Measurements from ENCODE around the gene SLC35E1.
A peak's percentile ranks its signal among the peaks of the same experiment; 100 is the strongest.

The SLC35E1 gene

DNA sequence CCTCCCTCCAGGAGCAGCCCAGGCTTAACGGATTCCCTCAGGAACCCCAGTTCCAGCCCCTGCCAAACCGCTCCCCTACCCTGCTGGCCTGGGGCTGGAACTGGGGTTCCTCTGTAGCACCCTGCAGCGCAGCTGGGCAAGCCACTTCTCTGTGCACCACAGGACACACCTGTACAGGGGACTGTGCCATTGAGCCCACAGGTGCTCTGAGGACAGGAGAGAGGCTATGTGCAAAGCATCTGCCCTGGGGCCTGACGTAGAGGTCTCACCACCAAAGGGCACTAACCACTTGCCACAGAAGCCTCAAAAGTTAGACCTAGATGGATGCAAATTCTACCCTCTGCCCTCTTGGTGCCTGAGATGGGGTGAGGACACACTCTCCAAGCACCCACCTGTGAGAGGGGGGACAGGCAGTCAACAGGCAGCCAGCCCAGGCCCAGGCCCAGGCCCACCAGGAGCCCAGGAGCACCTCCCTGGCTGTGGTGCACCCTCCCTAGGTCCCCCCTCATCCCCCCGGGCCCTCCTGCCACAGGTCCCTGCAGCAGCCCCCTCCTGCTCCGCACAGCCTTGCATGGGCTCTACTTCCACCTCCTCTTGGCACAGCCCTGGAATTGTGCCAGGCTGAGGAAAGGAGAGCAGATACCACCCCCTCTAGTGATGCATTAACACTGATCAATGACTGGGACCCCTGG lies 27.6 kb upstream of the SLC35E1 start:
- TF ChIP-seq, protein P1, sequence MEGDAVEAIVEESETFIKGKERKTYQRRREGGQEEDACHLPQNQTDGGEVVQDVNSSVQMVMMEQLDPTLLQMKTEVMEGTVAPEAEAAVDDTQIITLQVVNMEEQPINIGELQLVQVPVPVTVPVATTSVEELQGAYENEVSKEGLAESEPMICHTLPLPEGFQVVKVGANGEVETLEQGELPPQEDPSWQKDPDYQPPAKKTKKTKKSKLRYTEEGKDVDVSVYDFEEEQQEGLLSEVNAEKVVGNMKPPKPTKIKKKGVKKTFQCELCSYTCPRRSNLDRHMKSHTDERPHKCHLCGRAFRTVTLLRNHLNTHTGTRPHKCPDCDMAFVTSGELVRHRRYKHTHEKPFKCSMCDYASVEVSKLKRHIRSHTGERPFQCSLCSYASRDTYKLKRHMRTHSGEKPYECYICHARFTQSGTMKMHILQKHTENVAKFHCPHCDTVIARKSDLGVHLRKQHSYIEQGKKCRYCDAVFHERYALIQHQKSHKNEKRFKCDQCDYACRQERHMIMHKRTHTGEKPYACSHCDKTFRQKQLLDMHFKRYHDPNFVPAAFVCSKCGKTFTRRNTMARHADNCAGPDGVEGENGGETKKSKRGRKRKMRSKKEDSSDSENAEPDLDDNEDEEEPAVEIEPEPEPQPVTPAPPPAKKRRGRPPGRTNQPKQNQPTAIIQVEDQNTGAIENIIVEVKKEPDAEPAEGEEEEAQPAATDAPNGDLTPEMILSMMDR (IDR thresholded peaks at IDR 0.05; ENCODE audit: low read depth, low read length, missing control alignments) = no peak
- no peak for DNase-seq (ENCODE audit: low read depth)
- H3K4me3 ChIP-seq (ENCODE audit: low read depth, low read length) = no peak overlapping the region

DNA sequence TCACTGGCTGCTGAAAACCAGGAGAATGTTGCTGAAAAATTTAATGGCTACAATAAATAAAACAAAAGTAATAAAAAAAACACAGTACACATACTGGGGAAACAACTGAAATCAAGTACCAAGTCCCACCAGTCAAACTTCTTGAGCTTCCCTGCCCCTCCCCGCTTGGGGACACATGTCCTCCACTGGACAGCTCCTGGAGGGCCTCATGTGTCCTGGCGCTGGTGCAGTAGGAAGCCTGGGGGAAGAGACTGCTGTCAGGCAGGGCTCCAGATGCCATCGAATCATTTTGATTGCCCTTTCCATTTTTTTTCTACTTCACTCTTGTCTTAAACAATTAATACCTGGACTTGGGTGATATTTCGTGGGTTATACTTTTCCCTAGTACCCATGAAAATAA lies 26.6 kb upstream of the SLC35E1 start:
- no peak overlapping the region for H3K4me3 ChIP-seq (ENCODE audit: low read depth, low read length)
- TF ChIP-seq, protein P1 (IDR thresholded peaks at IDR 0.05; ENCODE audit: low read depth, low read length, missing control alignments) = no peak
- no peak for DNase-seq (ENCODE audit: low read depth)

DNA sequence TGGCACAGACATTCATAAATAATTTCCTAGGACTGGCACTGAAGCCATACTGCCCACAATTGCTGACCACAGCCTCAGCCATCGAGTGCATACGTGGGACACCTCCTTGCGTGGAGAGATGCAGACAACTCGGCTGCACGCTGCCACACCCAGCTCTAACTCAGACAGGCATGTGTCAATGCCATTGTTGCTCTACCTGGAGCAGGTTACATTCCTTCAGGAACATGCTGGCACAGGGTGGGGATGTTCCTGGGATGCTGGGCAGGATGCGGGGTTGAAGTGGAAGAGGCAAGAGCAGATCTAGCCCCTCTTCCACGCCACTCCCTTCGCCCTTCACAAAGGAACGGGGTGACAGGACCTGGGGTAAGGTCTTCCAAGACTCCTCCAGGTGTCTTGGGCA lies 24.2 kb upstream of the SLC35E1 start:
- H3K4me3 ChIP-seq (ENCODE audit: low read depth, low read length) = no peak overlapping the region
- TF ChIP-seq, protein P1 (IDR thresholded peaks at IDR 0.05; ENCODE audit: low read depth, low read length, missing control alignments) = no peak
- no peak for DNase-seq (ENCODE audit: low read depth)

DNA sequence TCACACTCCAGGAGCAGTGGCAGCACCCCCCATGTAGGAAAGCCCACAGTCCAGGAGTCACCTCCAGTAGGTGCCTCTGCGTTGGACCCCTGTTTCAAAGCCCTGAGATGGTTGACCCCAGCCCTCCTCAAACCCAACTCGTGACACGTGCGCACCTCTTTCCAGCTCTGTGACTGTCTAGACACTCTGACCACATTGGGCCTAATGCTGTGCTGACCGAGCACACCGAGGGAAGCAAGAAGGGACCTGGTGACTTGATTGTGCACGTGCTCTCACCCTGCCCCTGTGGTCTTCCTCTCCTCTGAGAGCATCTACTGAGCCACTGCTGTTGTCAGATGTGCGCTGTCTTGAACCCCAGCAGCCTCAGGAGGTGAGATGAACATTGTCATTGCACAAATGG lies 22.9 kb upstream of the SLC35E1 start:
- TF ChIP-seq, protein P1 (IDR thresholded peaks at IDR 0.05; ENCODE audit: low read depth, low read length, missing control alignments) = no peak
- DNase-seq (ENCODE audit: low read depth) = no peak
- peak overlapping the region; percentile 3; the same call in 1 of the 2 replicates for H3K4me3 ChIP-seq (ENCODE audit: low read depth, low read length)

DNA sequence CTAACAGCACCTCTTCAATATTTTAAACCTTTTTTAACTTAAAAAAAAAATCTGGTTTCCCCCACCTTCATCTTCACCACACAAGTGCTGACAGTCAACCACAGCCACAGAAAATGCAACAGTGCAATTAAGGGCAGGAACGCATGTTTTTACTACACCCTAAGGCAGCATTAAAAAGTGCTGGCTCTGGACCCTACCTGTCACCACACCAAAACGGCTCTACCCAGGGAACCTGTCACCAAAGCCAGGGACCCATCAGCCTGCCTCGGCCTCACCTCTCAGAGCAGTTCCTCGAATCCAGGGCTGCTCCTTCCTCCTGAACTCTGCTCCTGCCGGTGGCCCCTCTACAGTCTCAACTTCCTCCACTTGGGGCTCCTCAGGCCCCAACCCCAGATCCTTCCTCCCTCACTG lies 22.5 kb upstream of the SLC35E1 start:
- TF ChIP-seq, protein P1 (IDR thresholded peaks at IDR 0.05; ENCODE audit: low read depth, low read length, missing control alignments) = no peak
- H3K4me3 ChIP-seq (ENCODE audit: low read depth, low read length) = peak overlapping the region; percentile 3; the same call in 1 of the 2 replicates
- no peak for DNase-seq (ENCODE audit: low read depth)

DNA sequence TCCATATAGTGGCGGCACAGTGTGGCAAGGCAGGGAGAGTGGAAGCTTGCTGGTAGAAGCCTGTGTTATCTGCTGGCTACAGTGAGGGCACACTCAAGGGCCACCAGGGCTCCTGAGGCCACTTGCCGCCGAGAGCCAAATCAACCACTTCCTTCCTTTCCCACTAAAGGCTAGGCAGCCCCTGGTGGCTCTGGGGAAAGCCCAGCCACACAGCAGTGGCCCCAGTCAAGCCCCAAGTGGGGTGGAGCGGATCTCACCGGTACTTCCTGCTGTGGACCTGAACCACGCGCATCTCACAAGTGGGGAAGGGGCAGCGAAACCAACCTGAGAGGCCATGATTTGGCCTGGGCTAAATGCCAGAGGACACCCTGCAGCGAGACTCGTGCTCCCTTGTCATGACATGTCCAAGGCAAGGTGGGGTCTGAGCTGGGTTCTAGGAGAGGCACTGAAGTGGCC lies 21.9 kb upstream of the SLC35E1 start:
- no peak for DNase-seq (ENCODE audit: low read depth)
- H3K4me3 ChIP-seq (ENCODE audit: low read depth, low read length) = peak overlapping the region; percentile 23
- TF ChIP-seq, protein P1 (IDR thresholded peaks at IDR 0.05; ENCODE audit: low read depth, low read length, missing control alignments) = peak; percentile 19

DNA sequence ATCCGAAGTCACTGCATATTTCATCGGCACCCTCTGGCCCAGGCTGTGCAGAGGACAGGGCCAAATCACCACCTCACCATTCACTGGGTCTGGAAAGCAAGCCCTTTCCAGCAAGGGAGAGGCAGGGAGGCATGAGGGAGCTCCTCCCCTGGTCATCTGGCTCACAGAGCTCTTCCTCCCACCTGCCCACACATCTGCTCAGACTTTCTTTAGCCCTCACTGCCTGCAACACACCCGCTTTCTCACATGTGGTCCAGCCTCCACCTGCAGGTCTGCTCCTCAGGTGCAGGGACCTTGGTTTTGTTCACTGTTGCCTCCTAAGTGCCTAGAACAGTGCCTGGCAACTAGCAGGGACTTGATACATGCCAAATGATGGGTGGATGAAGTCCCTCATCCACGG lies 21.0 kb upstream of the SLC35E1 start:
- TF ChIP-seq, protein P1 (IDR thresholded peaks at IDR 0.05; ENCODE audit: low read depth, low read length, missing control alignments) = no peak
- no peak overlapping the region for H3K4me3 ChIP-seq (ENCODE audit: low read depth, low read length)
- no peak for DNase-seq (ENCODE audit: low read depth)
